Activated CD4-positive, CD25-positive, alpha-beta regulatory T cell treated with anti-CD3 and anti-CD28 coated beads, Interleukin-2, amount 50 U/mL, for 16 hours (primary cell): Measurements from ENCODE around the gene PNMT.

Experiments
- DNase-seq: peaks from one replicate; pipeline ENCODE4 v3.0.0-alpha.2; 2020; ENCODE audit warnings: low read depth, low spot score

The PNMT gene

GRCh38 chr17:39669897-39670735 is 1.9 kb downstream of the PNMT start:
- DNase-seq = no peak

- no peak for DNase-seq
Measured at GRCh38 chr17:39670746-39671145, 2.5 kb downstream of the PNMT start.

GRCh38 chr17:39671651-39672521 is 3.6 kb downstream of the PNMT start:
- no peak for DNase-seq

- DNase-seq = no peak
Measured at GRCh38 chr17:39672522-39673334, 4.5 kb downstream of the PNMT start.

- DNase-seq = no peak
Measured at GRCh38 chr17:39673335-39674081, 5.3 kb downstream of the PNMT start.

GRCh38 chr17:39674179-39674578 is 5.9 kb downstream of the PNMT start:
- DNase-seq = no peak

GRCh38 chr17:39674702-39675389 is 6.6 kb downstream of the PNMT start:
- DNase-seq = no peak

GRCh38 chr17:39675390-39676082 is 7.3 kb downstream of the PNMT start:
- DNase-seq = no peak

- DNase-seq = no peak
Measured at GRCh38 chr17:39676198-39676819, 8.1 kb downstream of the PNMT start.

- DNase-seq = no peak
Measured at GRCh38 chr17:39677072-39677471, 8.8 kb downstream of the PNMT start.

- DNase-seq = no peak
Measured at GRCh38 chr17:39677542-39678339, 9.5 kb downstream of the PNMT start.

GRCh38 chr17:39678340-39679116 is 10.3 kb downstream of the PNMT start:
- DNase-seq = no peak

- no peak for DNase-seq
Measured at GRCh38 chr17:39679521-39680192, 11.4 kb downstream of the PNMT start.

GRCh38 chr17:39683295-39683939 is 15.2 kb downstream of the PNMT start:
- no peak for DNase-seq

- no peak for DNase-seq
Measured at GRCh38 chr17:39684369-39685192, 16.3 kb downstream of the PNMT start.

- no peak for DNase-seq
Measured at GRCh38 chr17:39687101-39687545, 18.9 kb downstream of the PNMT start.
